GM23338 (cell line): ENCODE results near the gene RPS19. TPM values are rescaled to one million over a fixed set of nuclear protein-coding genes. Genes with fewer than 3 reads are reported as not detected.

Experiments used
- ATAC-seq: fragments of 200-7000 bp; cut with Tn5 transposase; 3 replicates; pipeline ENCODE4 v1.9.1; 2020
- DNase-seq: peaks from one replicate; pipeline ENCODE4 v3.0.0-alpha.2; 2015; ENCODE audit warnings: low spot score
- H2AFZ ChIP-seq: fragments of 200-600 bp; sonication (generic); 2 replicates; pipeline ENCODE4 v1.8.0; 2016; ENCODE audit warnings: antibody characterized with exemption, mild to moderate bottlenecking, moderate library complexity
- H3F3A ChIP-seq: fragments of 200-600 bp; sonication (generic); replicated peaks from 2 replicates; pipeline ENCODE4 v1.8.0; 2017; ENCODE audit warnings: antibody characterized with exemption, mixed run types, low read depth
- H3K27ac ChIP-seq: fragments of 200-600 bp; sonication (generic); 2 replicates; pipeline ENCODE4 v1.6.1; 2016; ENCODE audit warnings: low read depth
- H3K27me3 ChIP-seq: fragments of 200-600 bp; sonication (generic); 2 replicates; pipeline ENCODE4 v1.8.0; 2016; ENCODE audit warnings: mild to moderate bottlenecking, mixed run types, moderate library complexity; ENCODE audit not compliant: insufficient read depth
- H3K36me3 ChIP-seq: fragments of 200-600 bp; sonication (generic); 2 replicates; pipeline ENCODE4 v1.8.0; 2016; ENCODE audit warnings: mild to moderate bottlenecking; ENCODE audit not compliant: insufficient read depth
- H3K4me1 ChIP-seq: fragments of 200-600 bp; sonication (generic); 2 replicates; pipeline ENCODE4 v1.8.0; 2016; ENCODE audit warnings: mild to moderate bottlenecking, moderate library complexity; ENCODE audit not compliant: insufficient read depth
- H3K4me2 ChIP-seq: fragments of 200-600 bp; sonication (generic); 2 replicates; pipeline ENCODE4 v1.7.1; 2017; ENCODE audit warnings: mixed run types
- H3K4me3 ChIP-seq: fragments of 200-600 bp; sonication (generic); 2 replicates; pipeline ENCODE4 v1.6.1; 2016; ENCODE audit warnings: mixed run types
- H3K79me2 ChIP-seq: fragments of 200-600 bp; sonication (generic); replicated peaks from 2 replicates; pipeline ENCODE4 v1.8.0; 2017; ENCODE audit warnings: mild to moderate bottlenecking; ENCODE audit not compliant: insufficient read depth
- H3K9me2 ChIP-seq: fragments of 200-600 bp; sonication (generic); 2 replicates; pipeline ENCODE4 v1.8.0; 2017; ENCODE audit not compliant: insufficient read depth
- H4K20me1 ChIP-seq: fragments of 200-600 bp; sonication (generic); replicated peaks from 2 replicates; pipeline ENCODE4 v1.8.0; 2017; ENCODE audit warnings: mild to moderate bottlenecking; ENCODE audit not compliant: insufficient read depth
- H3K27ac Mint-ChIP-seq: 2 replicates; pipeline ENCODE4 v1.8.0; 2020; ENCODE audit warnings: inconsistent platforms, mild to moderate bottlenecking, moderate library complexity, mixed read lengths
- H3K27me3 Mint-ChIP-seq: 3 replicates; pipeline ENCODE4 v1.8.0; 2022; ENCODE audit warnings: low read depth, mild to moderate bottlenecking, moderate library complexity, mixed read lengths, inconsistent platforms; ENCODE audit not compliant: insufficient read depth, poor library complexity
- H3K36me3 Mint-ChIP-seq: 3 replicates; pipeline ENCODE4 v1.8.0; 2021; ENCODE audit warnings: low read depth, mild to moderate bottlenecking, inconsistent platforms, moderate library complexity, mixed read lengths
- H3K4me1 Mint-ChIP-seq: 3 replicates; pipeline ENCODE4 v1.8.0; 2020; ENCODE audit warnings: mild to moderate bottlenecking, inconsistent platforms, mixed read lengths
- H3K4me3 Mint-ChIP-seq: 3 replicates; pipeline ENCODE4 v1.8.0; 2021; ENCODE audit warnings: moderate library complexity, mild to moderate bottlenecking, inconsistent platforms, mixed read lengths
- H3K9me3 Mint-ChIP-seq: 3 replicates; pipeline ENCODE4 v1.8.0; 2020; ENCODE audit warnings: moderate library complexity, mild to moderate bottlenecking, inconsistent platforms, mixed read lengths
- CTCF ChIP-seq, 2 experiments: fragments of 200-600 bp in 1 of 2; sonication (generic) in 1 of 2; conservative IDR thresholded peaks; 2 replicates each; pipeline versions ENCODE4 v1.5.1 to v1.6.1; 2016 to 2017; ENCODE audit warnings: antibody characterized with exemption in 2 of 2, low read depth in 2 of 2, mild to moderate bottlenecking in 2 of 2, moderate library complexity in 1 of 2
- ETS1 ChIP-seq: IDR thresholded peaks from 2 replicates; pipeline ENCODE4 v1.6.1; 2016; ENCODE audit warnings: antibody characterized with exemption
- EZH2 ChIP-seq: fragments of 200-600 bp; sonication (generic); IDR thresholded peaks from one replicate; pipeline ENCODE4 v1.8.0; 2017; ENCODE audit warnings: antibody characterized with exemption, mild to moderate bottlenecking, low read depth; ENCODE audit not compliant: unreplicated experiment
- NANOG ChIP-seq: IDR thresholded peaks from 2 replicates; pipeline ENCODE4 v1.6.1; 2016; ENCODE audit warnings: antibody characterized with exemption, borderline replicate concordance
- REST ChIP-seq: IDR thresholded peaks from one replicate; pipeline ENCODE4 v1.6.1; 2018; ENCODE audit warnings: antibody characterized with exemption; ENCODE audit not compliant: unreplicated experiment
- ZNF331 ChIP-seq: fragments of 250-450 bp; sonication (Bioruptor Pico); IDR thresholded peaks from 2 replicates; pipeline ENCODE4 v1.5.0; 2020; ENCODE audit warnings: low read depth, mild to moderate bottlenecking, moderate library complexity
- ZNF462 ChIP-seq: fragments of 250-450 bp; sonication (Bioruptor Pico); IDR thresholded peaks from 2 replicates; pipeline ENCODE4 v1.5.0; 2020; ENCODE audit warnings: mild to moderate bottlenecking, moderate library complexity
- polyA plus RNA-seq: library from polyadenylated mRNA; unstranded; fragments of >200 nt; fragmentation: Nextera tagmentation; extraction: Ambion mirVana; gene quantifications from 2 replicates; pipeline ENCODE4 v1.2.1, GENCODE V29; 2016
- total RNA-seq: library from RNA; depleted of rRNA; stranded (reverse); fragments of >200 nt; shearing (Covaris generic); gene quantifications from 2 replicates; pipeline ENCODE4 v1.2.3, GENCODE V29; 2014

RPS19 gene
- total and polyA plus RNA-seq, 2 experiments from 2014 or later, result 1,798 to 4,073 TPM

GRCh38 chr19:41918095-41918494 lies 58.0 kb downstream of the RPS19 start (continued):
- no peak for TF ChIP-seq NANOG
- no peak for TF ChIP-seq CTCF (conservative IDR thresholded peaks at IDR 0.05; ENCODE audit: low read depth in 2 of 2)
- TF ChIP-seq ZNF331 (CRISPR knock-in tag), result no peak
- no peak for TF ChIP-seq EZH2
- no peak for TF ChIP-seq ETS1
- TF ChIP-seq REST, result no peak

- DNase-seq, result no peak
- ATAC-seq, result no peak
- peaks cover 17% of the 10 kb centered on the region for H3K27me3 Mint-ChIP-seq
- H3K36me3 Mint-ChIP-seq, result no peaks in the 10 kb centered on the region; the same call in 2 of the 3 replicates
- Histone ChIP-seq H3K4me1 (peaks cover 9% of the 10 kb centered on the region; the same call in 1 of the 2 replicates), H2AFZ (no peak overlapping the region), H4K20me1 (peaks cover 3% of the 10 kb centered on the region; the same call in 1 of the 2 replicates), H3K4me2 (no peak overlapping the region), H3F3A (peaks cover 12% of the 10 kb centered on the region), H3K27me3 (peaks cover 98% of the 10 kb centered on the region), H3K9me2 (no peaks in the 10 kb centered on the region), H3K79me2 (no peaks in the 10 kb centered on the region), H3K27ac (no peak overlapping the region), H3K36me3 (no peaks in the 10 kb centered on the region), H3K4me3 (no peak overlapping the region)
- H3K4me1 Mint-ChIP-seq, result peaks cover 13% of the 10 kb centered on the region
- no peak overlapping the region for H3K4me3 Mint-ChIP-seq
- H3K27ac Mint-ChIP-seq, result no peak overlapping the region
- peaks cover 3% of the 10 kb centered on the region; the same call in 1 of the 3 replicates for H3K9me3 Mint-ChIP-seq
- TF ChIP-seq REST (no peak), ZNF462 (CRISPR knock-in tag) (no peak), ZNF331 (CRISPR knock-in tag) (no peak)
These were observed 58.7 kb downstream of the RPS19 start for GRCh38 chr19:41918653-41919244.
